Raji (cell line): Measurements from ENCODE around the gene PTPRD.

Experiments
- POLR2A ChIP-seq: IDR thresholded peaks from 2 replicates; pipeline ENCODE4 v1.6.1; 2011; ENCODE audit warnings: low read depth, low read length, control low read depth; ENCODE audit not compliant: insufficient read depth

The PTPRD gene

DNA sequence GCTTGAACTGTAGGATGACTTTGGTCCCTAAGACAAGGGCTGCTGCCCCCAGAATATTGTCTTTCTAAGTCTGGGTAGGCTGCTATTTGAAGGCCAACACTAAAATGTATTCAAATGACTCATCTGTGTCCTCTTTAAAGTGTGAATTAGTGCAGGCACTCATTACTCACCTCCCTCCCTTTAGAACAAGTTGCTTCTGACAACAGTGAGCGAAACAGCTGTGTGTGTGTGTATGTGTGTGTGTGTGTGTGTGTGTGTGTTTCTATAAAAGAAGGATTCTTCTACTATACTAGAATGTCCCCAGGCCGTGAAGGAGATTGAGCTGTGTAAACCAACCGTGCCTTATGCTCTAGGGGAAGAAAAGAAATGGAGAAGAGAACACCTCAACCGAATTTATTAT is 1337.2 kb downstream of the PTPRD start:
- TF ChIP-seq POLR2A, result no peak

DNA sequence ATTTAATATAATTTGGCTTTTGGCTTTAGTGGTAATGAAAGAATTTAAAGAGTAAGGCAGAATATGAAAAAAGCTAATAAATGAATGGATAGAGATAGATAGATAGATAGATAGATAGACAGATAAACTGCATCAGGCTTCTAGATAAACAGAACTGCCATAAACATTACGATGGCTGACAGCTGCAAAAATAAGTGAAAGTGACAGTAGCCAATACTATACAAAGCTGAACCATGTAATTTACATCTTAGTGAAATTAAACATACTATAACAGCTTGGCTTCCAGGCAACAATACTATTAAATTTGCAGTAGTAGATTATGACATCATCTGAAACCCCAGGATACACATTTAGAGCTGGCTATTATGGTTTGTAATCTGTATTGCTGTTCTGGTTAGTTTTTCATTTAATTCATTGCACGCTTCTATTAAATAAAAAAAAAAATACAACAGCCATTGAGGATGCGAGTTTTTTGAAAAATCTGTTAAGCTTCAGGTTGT is 1354.8 kb downstream of the PTPRD start:
- TF ChIP-seq POLR2A, result no peak

DNA sequence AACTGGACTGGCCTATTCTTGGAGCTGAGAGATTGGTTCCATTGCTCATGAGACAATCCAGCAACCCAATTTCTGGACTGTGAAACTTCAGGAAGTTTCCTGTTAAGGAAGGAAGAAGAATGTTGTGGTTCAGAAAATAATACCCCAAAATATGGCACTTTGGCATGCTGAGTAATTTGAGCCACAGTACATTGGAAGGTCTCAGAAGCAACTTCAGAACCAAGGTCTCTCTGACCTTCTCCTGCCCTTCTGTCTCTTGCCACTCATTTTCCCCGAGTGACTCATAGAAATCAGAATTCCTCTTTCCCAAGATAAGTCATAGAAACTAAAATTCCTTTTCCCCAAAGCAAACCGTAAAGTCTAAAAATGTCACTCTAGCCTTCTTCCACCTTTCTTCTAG is 1366.1 kb downstream of the PTPRD start:
- no peak for TF ChIP-seq POLR2A

DNA sequence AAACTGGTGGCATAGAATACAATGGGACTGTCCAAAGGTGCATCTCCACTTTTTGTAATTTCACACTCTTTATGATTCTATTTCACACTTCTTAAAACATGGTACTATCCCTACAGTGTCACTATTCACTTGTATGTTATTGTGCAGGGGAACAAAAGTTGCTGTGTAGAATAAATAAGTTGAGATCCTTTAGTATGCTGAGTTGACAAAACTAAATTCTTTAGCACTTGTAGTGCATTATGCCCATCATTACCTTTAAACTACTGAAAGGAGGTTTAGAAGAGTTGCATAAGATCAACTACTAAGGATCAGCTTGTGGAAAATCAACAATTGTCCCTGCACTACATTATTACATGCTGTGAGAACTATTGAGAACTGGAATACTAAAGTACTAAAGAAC is 1380.9 kb downstream of the PTPRD start:
- no peak for TF ChIP-seq POLR2A

DNA sequence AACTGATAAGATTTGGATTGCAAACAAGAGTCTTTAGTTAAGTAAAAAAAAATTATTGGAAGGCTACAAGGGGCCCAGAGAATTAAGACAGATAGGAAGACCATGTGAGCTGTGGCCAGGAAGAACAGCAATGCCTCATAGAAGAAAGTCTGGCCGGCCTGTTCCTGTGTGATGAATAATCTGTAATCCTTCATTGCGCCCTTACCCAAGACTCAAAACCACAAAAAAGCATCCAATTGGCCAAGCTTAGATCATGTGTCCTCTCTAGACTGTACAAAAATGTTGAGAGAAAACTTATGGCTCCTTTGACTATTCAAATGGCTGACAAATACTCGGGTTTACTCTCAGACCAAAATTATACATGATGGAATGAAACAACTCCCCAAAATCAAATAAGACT is 1383.5 kb downstream of the PTPRD start:
- no peak for TF ChIP-seq POLR2A

DNA sequence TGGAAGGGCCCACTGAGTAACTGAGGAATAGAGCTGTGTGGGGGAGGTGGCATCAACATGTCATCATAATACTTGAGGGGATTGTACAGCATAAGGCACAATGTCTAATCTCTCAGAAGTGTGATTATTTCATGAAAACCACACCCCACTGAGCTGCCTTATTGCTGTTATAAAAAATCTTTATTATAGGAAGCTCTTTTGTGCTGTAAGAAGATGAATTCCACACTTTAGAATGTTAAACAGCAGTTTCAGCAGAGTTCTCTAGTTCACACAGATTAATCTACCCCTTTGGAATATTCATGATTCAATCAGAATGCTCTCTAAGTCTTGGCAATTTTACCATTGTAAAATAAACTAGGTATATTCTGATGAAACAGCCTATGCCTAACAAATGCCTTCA is 1389.6 kb downstream of the PTPRD start:
- TF ChIP-seq POLR2A, result no peak

DNA sequence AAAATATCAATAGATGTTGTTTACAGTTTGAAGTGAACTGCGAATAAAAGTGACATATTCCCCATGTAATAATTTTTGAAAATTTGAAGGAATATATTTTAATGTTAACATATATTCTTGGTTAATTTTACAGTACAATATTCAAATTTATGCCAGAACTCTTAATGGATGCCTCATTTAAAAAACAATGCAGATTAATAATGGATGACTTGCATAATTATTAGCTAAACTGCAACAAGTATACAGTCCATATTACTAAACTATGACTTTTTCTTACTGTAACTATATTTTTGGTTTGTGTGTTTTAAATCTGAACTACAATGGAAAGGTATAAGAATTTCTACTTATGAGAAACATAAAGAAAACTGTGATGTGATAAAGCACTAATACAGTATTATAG is 1390.1 kb downstream of the PTPRD start:
- no peak for TF ChIP-seq POLR2A

DNA sequence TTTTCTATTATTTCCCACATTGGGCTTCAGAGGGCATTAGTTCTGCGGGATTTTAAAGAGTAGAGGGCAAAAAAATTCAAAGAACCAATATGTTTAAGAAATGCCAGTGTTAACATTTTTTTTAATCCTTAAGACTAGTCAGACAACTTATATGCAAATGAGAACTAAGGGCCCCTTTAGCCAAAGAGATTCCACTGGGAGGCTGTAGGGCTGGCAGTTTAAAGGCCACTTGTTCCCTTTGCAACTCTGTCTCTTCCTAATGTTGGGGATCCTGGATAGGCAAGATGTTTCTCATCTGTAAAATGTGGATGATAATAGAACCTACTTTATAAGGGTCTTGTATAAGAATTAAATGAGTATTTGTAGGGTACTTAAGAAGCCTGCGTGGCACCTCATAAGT is 1395.9 kb downstream of the PTPRD start:
- no peak for TF ChIP-seq POLR2A

DNA sequence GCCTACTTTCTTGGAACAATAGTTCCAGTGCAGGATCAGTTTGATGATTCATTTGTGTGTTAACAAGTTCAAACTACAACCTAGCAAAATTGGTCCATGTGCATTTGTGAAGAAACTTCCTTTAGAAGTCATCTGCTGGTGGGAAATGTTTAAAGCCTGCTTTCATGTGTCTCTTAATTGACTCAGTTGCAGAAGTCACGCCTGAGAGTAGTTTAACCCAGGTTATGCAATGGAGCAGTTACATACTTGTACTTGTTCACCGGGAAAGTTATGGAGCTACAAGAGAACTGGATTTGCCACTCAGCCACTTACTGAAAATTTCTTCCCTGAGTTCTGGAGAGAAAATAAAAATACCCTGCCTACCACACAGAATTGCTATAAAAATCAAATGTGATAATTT is 1397.8 kb downstream of the PTPRD start:
- TF ChIP-seq POLR2A, result no peak

DNA sequence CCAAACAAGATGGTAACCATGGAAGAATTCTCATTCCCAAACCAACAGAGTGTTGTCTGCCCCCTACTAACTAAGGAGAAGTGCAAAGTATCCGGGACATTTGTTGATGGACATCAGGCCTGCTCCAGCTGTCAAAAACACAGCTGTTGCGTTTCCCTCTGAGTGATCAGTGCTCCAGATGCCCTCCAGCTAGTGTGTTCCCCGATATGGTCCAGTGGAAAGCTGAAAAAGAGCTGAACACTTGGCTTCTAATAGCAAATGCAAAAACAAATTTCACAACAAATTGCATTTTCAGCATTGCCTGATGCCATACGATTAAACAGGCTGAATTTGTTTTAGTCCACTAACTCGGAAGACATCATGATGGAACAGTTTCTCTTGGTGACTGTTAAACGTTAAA is 1398.7 kb downstream of the PTPRD start:
- TF ChIP-seq POLR2A, result no peak

DNA sequence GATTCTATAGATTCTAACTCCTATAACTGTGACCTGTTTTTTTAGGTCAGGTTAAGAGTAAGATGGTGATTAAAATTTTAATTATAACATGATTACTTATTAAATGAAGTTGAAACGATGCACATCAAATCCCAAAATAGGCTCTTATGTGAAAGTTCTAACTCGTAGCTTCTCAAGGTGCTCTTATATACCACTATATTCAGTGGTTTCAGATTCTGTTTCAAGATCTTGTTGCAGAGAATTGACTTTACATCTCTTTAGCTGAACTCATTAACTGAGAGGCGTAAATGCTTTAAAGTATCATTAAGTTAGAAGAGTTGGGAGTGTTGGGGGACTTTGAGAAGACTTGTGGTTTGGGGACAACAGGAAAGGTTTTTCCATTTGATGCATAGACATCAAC is 1399.8 kb downstream of the PTPRD start:
- TF ChIP-seq POLR2A, result no peak

DNA sequence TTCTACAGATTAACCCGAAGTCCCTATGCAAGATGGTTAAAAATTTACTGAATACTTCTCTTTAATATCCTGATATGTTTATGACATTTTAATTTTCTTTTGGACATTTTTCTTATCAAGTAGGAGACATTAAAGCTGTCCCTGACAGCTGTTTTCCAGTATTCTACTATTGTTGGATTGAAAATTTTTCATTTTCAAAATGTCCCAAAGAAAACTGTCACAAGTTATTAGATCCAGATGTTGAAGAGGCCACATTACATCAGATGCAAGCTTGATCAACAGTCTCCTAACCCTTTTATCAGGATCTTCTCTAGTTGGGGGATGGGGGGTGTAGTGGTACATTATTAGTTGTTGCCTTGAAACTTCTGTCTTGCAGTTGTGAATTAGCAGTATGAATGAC is 1410.5 kb downstream of the PTPRD start:
- TF ChIP-seq POLR2A, result no peak

DNA sequence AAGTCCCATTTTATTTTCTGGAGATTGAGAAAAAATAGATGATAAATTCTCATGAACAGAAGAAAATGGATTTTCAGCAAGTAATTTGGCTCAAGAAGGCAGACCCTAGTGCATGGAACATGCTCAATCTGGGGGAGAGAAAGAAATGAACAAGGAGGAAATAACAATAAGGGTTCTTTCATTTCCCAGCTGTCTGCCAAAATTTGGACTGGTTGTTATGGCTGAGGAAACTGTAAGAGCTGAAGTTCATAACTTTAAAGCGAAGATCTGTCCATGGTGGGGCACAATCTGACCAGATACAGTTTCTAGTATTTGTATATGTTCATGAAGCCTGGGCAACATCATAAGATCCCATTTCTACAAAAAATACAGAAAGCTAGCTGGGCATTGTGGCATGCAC is 1426.7 kb downstream of the PTPRD start:
- TF ChIP-seq POLR2A, result no peak

DNA sequence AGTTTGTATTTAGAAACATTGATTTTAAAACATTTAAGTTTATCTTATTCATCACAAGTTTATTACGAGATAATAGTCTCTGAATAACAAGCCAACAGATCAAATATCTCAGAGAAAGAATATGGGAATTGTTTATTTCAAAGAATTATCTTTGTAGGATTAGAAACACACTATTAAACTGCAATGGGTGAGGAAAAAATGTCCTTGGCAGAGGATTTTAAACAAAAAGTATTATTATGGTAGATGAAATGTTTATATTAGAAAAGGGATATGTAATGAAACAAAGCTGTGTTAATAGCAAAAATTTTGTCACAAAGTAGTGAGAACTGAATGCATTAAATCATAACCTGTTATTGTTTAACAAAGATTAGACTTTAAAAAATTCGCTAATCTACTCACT is 1430.4 kb downstream of the PTPRD start:
- no peak for TF ChIP-seq POLR2A

DNA sequence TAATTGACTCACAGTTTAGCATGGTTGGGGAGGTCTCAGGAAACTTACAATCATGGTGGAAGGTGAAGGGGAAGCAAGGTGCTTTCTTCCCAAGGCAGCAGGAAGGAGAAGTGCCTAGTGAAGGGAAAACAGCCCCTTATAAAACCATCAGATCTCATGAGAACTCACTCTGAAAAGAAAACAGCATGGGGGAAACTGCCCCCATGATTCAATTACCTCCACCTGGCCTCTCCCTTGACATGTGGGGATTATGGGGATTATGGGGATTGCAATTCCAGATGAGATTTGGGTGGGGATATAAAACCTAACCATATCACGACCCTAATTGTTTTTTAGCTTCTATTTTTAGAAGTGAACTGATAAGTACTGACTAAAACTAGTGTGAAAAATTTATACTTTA is 1435.7 kb downstream of the PTPRD start:
- TF ChIP-seq POLR2A, result no peak

DNA sequence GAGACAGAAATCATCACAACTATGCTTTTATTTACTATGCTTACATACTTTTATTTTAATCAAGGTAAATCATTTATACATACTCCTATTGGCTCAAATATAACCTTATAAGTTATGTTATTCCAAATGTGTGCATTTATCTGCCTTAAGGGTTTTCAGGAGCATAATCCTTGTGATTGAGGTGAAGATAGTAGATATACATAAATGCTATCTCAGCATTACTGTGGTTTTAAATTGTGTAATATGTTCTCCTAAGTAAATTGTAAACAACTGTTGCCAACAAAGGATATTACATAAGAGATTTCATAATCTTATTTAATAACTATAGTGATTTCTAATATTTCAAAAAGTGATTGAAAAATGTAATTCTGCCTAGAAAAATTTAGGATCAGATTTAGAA is 1438.4 kb downstream of the PTPRD start:
- no peak for TF ChIP-seq POLR2A

DNA sequence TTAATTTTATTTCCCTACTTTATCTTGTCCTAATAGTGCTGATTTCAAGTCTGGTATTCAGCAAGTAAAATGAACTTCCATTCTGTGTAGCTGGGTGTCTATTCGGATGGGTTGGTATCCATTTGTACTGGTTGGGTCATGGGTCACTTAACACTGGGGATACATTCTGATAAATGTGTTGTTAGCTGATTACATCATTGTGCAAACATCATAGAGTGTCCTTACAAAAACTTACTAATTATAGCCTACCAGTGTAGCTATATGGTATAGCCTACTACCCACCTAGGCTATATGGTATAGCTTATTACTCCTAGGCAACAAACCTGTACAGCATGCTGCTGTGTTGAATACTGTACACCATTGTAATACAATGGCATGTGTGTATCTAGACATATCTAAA is 1439.5 kb downstream of the PTPRD start:
- no peak for TF ChIP-seq POLR2A
